Coronary artery (tissue), 2 donors: ENCODE results near the gene NEUROG1.
"Not testable (repeated sequence)": the region's sequence is repeated elsewhere in the genome, so short reads cannot be mapped to it uniquely, and the experiment has no call there.

Experiments used
- DNase-seq: peaks from one replicate; pipeline ENCODE4 v3.0.0-alpha.2; 2017; ENCODE audit warnings: low spot score
- H3K27ac ChIP-seq, 2 donors: fragments of 200-600 bp; sonication (generic); one replicate each; pipeline ENCODE4 v1.5.1; 2016 to 2019
- H3K4me3 ChIP-seq: fragments of 200-600 bp; sonication (generic); 2 replicates; pipeline ENCODE4 v1.5.1; 2016; ENCODE audit warnings: mild to moderate bottlenecking, moderate library complexity
- CTCF ChIP-seq: fragments of 200-600 bp; sonication (generic); IDR thresholded peaks from one replicate; pipeline ENCODE4 v1.5.1; 2019; ENCODE audit warnings: antibody characterized with exemption

The NEUROG1 gene

GRCh38 chr5:135537745-135538144 is 2.0 kb upstream of the NEUROG1 start:
- no peak for TF ChIP-seq CTCF
- no peak for DNase-seq
- Histone ChIP-seq H3K27ac (no peak overlapping the region), H3K4me3 (no peak overlapping the region)

GRCh38 chr5:135537271-135537670 is 1.5 kb upstream of the NEUROG1 start:
- no peak overlapping the region for H3K27ac ChIP-seq
- H3K4me3 ChIP-seq: no peak overlapping the region
- TF ChIP-seq CTCF: no peak
- DNase-seq: no peak

GRCh38 chr5:135535420-135535819 is 344 bp downstream of the NEUROG1 start:
- DNase-seq: no peak
- no peak for TF ChIP-seq CTCF
- peak overlapping the region; percentile 36 for H3K4me3 ChIP-seq
- no peak overlapping the region for H3K27ac ChIP-seq

DNA sequence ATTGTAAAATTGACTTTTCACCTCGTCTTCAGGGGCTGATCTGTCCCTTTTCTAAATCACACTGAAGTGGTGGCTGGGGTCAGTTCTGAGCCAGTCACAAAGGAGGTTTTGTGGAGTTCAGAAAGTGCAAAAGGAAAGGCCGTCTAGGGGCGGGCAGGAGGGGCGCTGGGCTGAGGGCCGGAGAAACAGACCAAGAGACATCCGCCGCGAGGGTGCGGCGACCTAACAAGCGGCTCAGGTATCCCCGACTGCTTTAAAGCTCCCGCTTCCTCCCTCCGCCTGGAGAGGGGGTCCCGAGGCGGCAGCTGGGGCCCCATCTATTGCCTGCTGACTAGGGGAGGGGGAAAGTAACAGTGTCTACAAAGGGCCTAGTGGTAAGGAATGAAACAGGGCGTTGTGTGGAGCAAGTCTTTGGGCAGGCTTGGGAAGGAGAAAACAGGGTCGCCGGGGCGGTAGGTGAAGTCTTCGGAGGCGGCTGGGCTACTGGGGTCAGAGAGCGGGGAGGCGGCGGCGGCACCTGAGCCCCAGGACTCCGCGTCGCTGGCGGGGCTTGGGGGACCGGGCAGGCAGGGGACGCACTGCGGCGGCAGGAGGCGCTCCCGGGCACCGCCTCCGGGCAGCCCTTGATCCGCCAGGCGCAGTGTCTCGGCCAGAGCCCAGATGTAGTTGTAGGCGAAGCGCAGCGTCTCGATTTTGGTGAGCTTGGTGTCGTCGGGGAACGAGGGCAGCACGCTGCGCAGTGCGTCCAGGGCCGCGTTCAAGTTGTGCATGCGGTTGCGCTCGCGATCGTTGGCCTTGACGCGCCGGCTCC is 950 bp downstream of the NEUROG1 start:
- no peak for DNase-seq
- Histone ChIP-seq H3K4me3 (peak overlapping the region; percentile 36), H3K27ac (no peak overlapping the region)
- TF ChIP-seq CTCF: no peak

DNA sequence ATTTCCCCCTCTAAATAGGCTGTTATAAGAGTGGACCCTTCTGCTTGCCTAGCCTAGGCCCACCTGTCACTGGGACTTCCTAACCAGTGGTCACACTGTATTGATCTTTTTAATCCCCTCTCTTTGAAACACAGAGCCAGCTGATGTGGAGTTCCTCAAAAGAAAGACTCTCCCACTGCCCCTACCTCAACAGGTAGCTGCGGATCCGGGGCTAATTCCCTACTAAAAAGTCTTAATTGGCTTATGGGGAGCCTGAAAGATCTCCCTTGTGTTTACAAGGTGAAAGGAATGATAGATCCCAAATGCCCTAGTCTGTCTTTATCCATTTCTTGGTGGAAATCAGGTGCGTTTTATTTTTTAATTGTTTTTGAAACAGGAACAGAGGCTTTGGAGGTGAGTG is 2.0 kb downstream of the NEUROG1 start:
- H3K4me3 ChIP-seq: no peak overlapping the region
- DNase-seq: no peak
- no peak overlapping the region for H3K27ac ChIP-seq
- TF ChIP-seq CTCF: no peak

GRCh38 chr5:135533334-135533733 is 2.4 kb downstream of the NEUROG1 start:
- no peak for DNase-seq
- Histone ChIP-seq H3K27ac (no peak overlapping the region), H3K4me3 (no peak overlapping the region)
- TF ChIP-seq CTCF: no peak

DNA sequence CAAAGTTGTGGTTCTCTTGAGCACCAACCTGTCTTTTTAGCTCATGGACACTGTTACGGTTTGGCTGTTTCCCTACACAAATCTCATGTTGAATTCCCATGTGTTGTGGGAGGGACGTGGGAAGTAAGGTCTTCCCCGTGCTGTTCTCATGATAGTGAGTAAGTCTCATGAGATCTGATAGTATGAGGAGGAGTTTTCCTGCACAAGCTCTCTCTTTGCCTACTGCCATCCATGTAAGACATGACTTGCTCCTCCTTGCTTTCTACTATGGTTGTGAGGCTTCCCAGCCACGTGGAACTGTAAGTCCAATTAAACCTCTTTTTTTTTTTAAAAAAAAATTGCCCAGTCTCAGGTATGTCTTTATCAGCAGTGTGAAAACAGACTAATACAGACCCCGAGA is 6.2 kb downstream of the NEUROG1 start:
- H3K4me3 ChIP-seq, DNase-seq, H3K27ac ChIP-seq: not testable (repeated sequence)
